ENCODE data around the gene EID2. TPM values are rescaled to one million over a fixed set of nuclear protein-coding genes. Genes with fewer than 3 reads are reported as not detected.

Gene EID2
- polyA plus RNA-seq, 6 donors from 2014 or later: 9.4 to 22.9 (median 17.3) TPM; not detected in 1

- no peak overlapping the region for H3K27ac Mint-ChIP-seq
Measured at GRCh38 chr19:39553082-39553652, 13.2 kb upstream of the EID2 start.

DNA sequence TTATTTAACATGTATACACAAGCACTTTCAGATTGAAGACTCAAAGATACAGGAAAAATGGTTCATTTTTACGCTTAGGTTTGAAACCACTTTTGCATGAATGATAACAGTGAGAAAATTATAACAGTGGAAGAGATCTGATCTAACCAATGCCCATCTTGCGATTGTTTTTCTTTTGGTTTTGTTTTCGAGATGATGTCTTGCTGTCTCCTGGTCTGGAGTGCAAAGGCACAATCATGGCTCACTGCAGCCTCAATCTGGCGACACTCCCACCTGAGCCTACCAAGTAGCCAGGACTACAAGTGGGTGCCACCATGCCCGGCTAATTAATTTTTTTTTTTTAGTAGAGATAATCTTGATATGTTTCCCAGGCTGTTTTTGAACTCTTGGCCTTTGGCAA is 10.2 kb upstream of the EID2 start:
- no peak for ATAC-seq (ENCODE audit: low read depth in 2 of 2)
- no peak overlapping the region for H3K4me3 Mint-ChIP-seq
- peaks cover 0 to 17% (median 16%) of the 10 kb centered on the region in 3 donors for H3K27me3 Mint-ChIP-seq
- no peak overlapping the region for H3K27ac Mint-ChIP-seq
- H3K9me3 Mint-ChIP-seq: no peaks in the 10 kb centered on the region
- no peak for DNase-seq
- peaks cover 11 to 20% (median 15%) of the 10 kb centered on the region in 3 donors for H3K4me1 Mint-ChIP-seq
- H3K36me3 Mint-ChIP-seq: no peaks in the 10 kb centered on the region

More at GRCh38 chr19:39553082-39553652, 13.2 kb upstream of the EID2 start:
- Mint-ChIP-seq H3K27me3 (peaks cover 0 to 11% (median 0%) of the 10 kb centered on the region in 3 donors), H3K4me1 (peaks cover 16 to 32% (median 19%) of the 10 kb centered on the region in 3 donors), H3K36me3 (no peaks in the 10 kb centered on the region), H3K4me3 (no peak overlapping the region), H3K9me3 (no peaks in the 10 kb centered on the region)
- DNase-seq: no peak
- ATAC-seq (ENCODE audit: low read depth in 2 of 2): no peak

DNA sequence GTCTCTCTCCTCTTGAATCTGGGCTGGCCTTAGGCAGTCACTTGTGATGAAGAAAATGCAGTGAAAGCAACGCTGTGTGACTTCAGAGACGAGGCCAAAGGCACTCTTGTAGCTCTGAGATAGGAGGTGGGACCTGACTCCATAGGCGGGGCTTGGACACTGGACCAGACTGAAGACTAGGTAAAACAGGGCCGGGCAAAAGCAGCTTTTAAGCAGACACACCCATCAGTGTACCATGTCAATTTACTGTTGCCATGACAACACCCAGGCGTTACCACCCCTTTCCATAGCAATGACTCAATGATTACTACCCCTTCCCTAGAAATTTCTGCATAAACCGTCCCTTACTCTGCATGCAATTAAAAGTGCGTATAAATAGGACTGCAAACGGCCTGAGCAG is 6.6 kb upstream of the EID2 start:
- peaks cover 0 to 17% (median 16%) of the 10 kb centered on the region in 3 donors for H3K27me3 Mint-ChIP-seq
- H3K4me1 Mint-ChIP-seq: peaks cover 8 to 16% (median 11%) of the 10 kb centered on the region in 3 donors
- no peak for DNase-seq
- no peak overlapping the region for H3K4me3 Mint-ChIP-seq
- no peaks in the 10 kb centered on the region for H3K9me3 Mint-ChIP-seq
- no peak for ATAC-seq (ENCODE audit: low read depth in 2 of 2)
- H3K27ac Mint-ChIP-seq: no peak overlapping the region
- no peaks in the 10 kb centered on the region for H3K36me3 Mint-ChIP-seq

DNA sequence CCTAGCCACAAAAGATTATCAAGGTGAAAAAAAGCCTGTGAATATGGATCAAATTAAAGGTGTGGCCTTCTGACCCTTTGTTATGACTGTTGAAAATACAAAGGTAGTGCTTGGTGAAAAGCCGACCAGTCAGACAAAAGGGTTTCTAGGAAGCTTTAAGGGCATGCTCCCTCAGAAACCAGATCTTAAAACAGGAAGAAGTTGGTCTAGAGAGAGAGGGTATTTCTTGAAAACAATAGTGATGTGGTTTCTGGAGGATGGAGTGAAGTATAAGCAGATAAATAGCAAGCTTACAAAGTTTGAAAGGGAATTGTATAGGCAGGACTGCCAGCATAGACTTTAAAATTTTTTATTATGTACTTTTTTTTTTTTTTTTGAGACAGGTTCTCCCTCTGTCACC is 5.0 kb upstream of the EID2 start:
- Mint-ChIP-seq H3K27ac (peak overlapping the region in 1 of 6 donors; percentile 18), H3K36me3 (no peaks in the 10 kb centered on the region), H3K4me1 (peaks cover 10 to 24% (median 21%) of the 10 kb centered on the region in 3 donors), H3K4me3 (no peak overlapping the region), H3K9me3 (no peaks in the 10 kb centered on the region), H3K27me3 (peaks cover 0 to 17% (median 16%) of the 10 kb centered on the region in 3 donors)
- ATAC-seq (ENCODE audit: low read depth in 2 of 2): no peak
- DNase-seq: no peak

DNA sequence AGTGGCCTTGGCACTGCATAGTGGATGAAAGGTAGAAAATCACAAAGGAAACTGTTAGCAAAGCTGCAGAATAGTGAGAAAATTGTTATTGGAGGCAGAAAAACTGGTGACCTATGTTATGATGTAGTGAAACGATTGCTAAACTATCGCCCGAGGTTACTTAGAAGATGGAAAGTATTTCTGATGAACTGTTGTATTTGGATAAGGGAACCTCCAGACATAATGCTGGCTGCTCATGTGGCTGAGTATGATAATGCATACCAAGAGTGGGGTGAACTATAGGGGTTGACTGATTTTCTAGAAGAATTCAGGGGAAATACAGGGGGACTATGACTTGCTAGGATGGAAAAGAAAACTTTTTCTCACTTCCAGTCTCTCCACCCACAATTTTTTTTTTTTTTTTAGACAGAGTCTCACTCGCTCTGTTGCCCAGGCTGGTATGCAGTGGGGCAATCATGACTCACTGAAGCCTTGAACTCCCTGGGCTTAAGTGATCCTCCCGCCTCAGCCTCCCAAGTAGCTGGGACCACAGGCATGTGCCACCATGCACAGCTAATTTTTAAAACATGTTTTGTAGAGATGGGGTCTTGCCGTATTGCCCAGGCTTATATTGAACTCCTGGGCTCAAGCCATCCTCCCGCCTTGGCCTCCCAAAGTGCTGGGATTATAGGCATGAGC is 4.4 kb upstream of the EID2 start:
- no peak for DNase-seq
- no peaks in the 10 kb centered on the region for H3K36me3 Mint-ChIP-seq
- peaks cover 10 to 25% (median 21%) of the 10 kb centered on the region in 3 donors for H3K4me1 Mint-ChIP-seq
- H3K27ac Mint-ChIP-seq: peak overlapping the region in 1 of 6 donors; percentile 18
- no peak for ATAC-seq (ENCODE audit: low read depth in 2 of 2)
- H3K27me3 Mint-ChIP-seq: peaks cover 0 to 16% (median 14%) of the 10 kb centered on the region in 3 donors
- no peaks in the 10 kb centered on the region for H3K9me3 Mint-ChIP-seq
- H3K4me3 Mint-ChIP-seq: no peak overlapping the region

- no peak for ATAC-seq (ENCODE audit: low read depth in 2 of 2)
- Mint-ChIP-seq H3K27me3 (peaks cover 0 to 16% (median 7%) of the 10 kb centered on the region in 3 donors), H3K4me3 (no peak overlapping the region), H3K9me3 (no peaks in the 10 kb centered on the region), H3K27ac (no peak overlapping the region), H3K36me3 (no peaks in the 10 kb centered on the region), H3K4me1 (peaks cover 17 to 33% (median 30%) of the 10 kb centered on the region in 3 donors)
- no peak for DNase-seq
Measured at GRCh38 chr19:39543477-39543857, 3.5 kb upstream of the EID2 start.

DNA sequence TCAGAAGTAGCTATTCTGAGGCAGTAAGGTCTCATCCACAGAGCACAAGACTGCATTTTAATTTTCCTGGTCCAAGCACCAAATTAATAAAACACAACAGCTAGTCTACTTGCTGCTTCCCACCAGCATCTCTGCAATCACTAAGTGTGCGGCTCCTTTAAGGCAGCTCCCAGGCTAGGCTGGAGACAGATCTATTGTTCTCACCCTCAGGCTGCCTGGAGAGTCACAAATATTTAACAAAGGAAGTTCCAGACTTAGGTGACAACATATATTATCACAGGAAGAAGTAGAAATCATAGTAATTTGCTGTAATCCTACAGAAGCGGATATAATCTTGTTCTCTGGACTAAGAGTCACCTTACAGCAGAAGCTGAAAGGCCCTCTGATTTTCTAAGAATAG is 2.2 kb upstream of the EID2 start:
- Mint-ChIP-seq H3K27ac (peak overlapping the region in 5 of 6 donors; percentile 10 to 69 (median 33)), H3K36me3 (no peaks in the 10 kb centered on the region), H3K4me3 (peak overlapping the region in 5 of 8 donors; percentile 0 to 97 (median 5)), H3K27me3 (peaks cover 0 to 13% (median 4%) of the 10 kb centered on the region in 3 donors), H3K4me1 (peaks cover 30 to 45% (median 34%) of the 10 kb centered on the region in 3 donors), H3K9me3 (no peaks in the 10 kb centered on the region)
- DNase-seq (no peak), ATAC-seq (ENCODE audit: low read depth in 2 of 2) (no peak)

GRCh38 chr19:39540333-39540673 is 342 bp upstream of the EID2 start:
- Mint-ChIP-seq H3K4me1 (peaks cover 35 to 50% (median 38%) of the 10 kb centered on the region in 3 donors), H3K27me3 (no peaks in the 10 kb centered on the region), H3K36me3 (no peaks in the 10 kb centered on the region), H3K4me3 (peak overlapping the region; percentile 92 to 98 (median 96)), H3K9me3 (no peaks in the 10 kb centered on the region), H3K27ac (peak overlapping the region; percentile 88 to 98 (median 97))
- DNase-seq (no peak), ATAC-seq (ENCODE audit: low read depth in 2 of 2) (no peak)

- H3K4me1 Mint-ChIP-seq: peaks cover 35 to 50% (median 38%) of the 10 kb centered on the region in 3 donors
- no peak for DNase-seq
- peak overlapping the region; percentile 63 to 93 (median 78) for H3K27ac Mint-ChIP-seq
- no peak for ATAC-seq (ENCODE audit: low read depth in 2 of 2)
- H3K36me3 Mint-ChIP-seq: no peaks in the 10 kb centered on the region
- H3K9me3 Mint-ChIP-seq: no peaks in the 10 kb centered on the region
- H3K4me3 Mint-ChIP-seq: peak overlapping the region; percentile 86 to 97 (median 91)
- no peaks in the 10 kb centered on the region for H3K27me3 Mint-ChIP-seq
Measured at GRCh38 chr19:39539165-39539517, 820 bp downstream of the EID2 start.

DNA sequence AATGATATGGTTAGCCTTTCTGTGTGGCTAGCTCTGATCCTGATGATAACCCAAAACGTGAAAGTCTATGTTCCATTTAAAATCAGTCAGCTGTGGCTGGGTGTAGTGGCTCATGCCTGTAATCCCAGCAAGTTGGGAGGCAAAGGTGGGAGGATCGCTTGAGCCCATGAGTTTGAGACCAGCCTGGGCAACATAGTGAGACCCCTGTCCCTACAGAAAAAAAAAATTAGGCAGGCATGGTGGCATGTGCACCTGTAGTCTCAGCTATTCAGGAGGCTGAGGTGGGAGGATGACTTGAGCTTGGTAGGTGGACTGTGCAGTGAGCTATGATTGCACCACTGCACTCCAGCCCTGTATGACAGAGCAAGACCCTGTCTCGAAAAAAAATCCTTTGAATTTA is 6.2 kb downstream of the EID2 start:
- H3K36me3 Mint-ChIP-seq: no peaks in the 10 kb centered on the region
- H3K9me3 Mint-ChIP-seq: no peaks in the 10 kb centered on the region
- peak overlapping the region in 1 of 8 donors; percentile 98 for H3K4me3 Mint-ChIP-seq
- H3K4me1 Mint-ChIP-seq: peaks cover 19 to 44% (median 32%) of the 10 kb centered on the region in 3 donors
- H3K27ac Mint-ChIP-seq: peak overlapping the region in 1 of 6 donors; percentile 11
- ATAC-seq (ENCODE audit: low read depth in 2 of 2) (no peak), DNase-seq (no peak)
- H3K27me3 Mint-ChIP-seq: no peaks in the 10 kb centered on the region

DNA sequence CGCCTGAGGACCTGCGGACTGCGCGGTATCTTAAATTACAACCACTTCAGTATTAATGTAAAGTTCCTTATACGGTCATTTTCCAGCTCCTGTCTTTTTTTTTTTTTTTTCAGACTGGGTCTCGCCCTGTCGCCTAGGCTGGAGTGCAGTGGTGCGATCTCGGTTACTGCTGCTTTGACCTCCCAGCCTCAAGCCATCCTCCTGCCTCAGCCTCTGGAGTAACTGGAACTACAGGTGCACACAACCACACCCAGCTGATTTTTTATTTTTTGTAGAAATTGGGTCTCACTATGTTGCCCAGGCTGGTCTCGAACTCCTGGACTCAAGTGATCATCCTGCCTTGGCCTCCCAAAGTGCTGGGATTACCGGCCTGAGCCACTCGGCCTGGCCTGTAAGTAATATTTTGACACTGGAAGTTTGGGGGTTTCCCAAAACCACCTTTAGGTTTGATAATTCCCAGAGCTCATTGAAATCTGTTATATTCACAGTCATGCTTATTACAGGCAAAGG is 6.9 kb downstream of the EID2 start:
- no peaks in the 10 kb centered on the region for H3K9me3 Mint-ChIP-seq
- ATAC-seq (ENCODE audit: low read depth in 2 of 2) (peak; percentile 12 to 20), DNase-seq (no peak)
- no peaks in the 10 kb centered on the region for H3K27me3 Mint-ChIP-seq
- peak overlapping the region in 3 of 6 donors; percentile 44 to 91 (median 89) for H3K27ac Mint-ChIP-seq
- H3K36me3 Mint-ChIP-seq: no peaks in the 10 kb centered on the region
- H3K4me3 Mint-ChIP-seq: peak overlapping the region; percentile 91 to 98 (median 94)
- peaks cover 12 to 37% (median 30%) of the 10 kb centered on the region in 3 donors for H3K4me1 Mint-ChIP-seq

- peak within 1 kb of the TSS; percentile 64 to 94 (median 90) for H3K27ac Mint-ChIP-seq
- ATAC-seq (ENCODE audit: low read depth in 2 of 2) (peak; percentile 88 to 92), DNase-seq (peak; percentile 93)
- peaks cover 11 to 32% (median 24%) of the 10 kb centered on the region in 3 donors for H3K4me1 Mint-ChIP-seq
- peak within 1 kb of the TSS; percentile 91 to 98 (median 94) for H3K4me3 Mint-ChIP-seq
- no peaks in the 10 kb centered on the region for H3K27me3 Mint-ChIP-seq
- no peaks in the 10 kb centered on the region for H3K9me3 Mint-ChIP-seq
- no peaks in the 10 kb centered on the region for H3K36me3 Mint-ChIP-seq
Measured at GRCh38 chr19:39532233-39533002, 7.5 kb downstream of the EID2 start, which contains the start of gene EID2B. TSS of gene EID2B (minus strand) at chr19:39532852. CDS start at chr19:39532802, 50 bp downstream.

- DNase-seq: no peak
- no peak for ATAC-seq (ENCODE audit: low read depth in 2 of 2)
- peak overlapping the region; percentile 91 to 98 (median 93) for H3K4me3 Mint-ChIP-seq
- H3K36me3 Mint-ChIP-seq: no peaks in the 10 kb centered on the region
- H3K9me3 Mint-ChIP-seq: no peaks in the 10 kb centered on the region
- H3K4me1 Mint-ChIP-seq: peaks cover 9 to 27% (median 20%) of the 10 kb centered on the region in 3 donors
- H3K27ac Mint-ChIP-seq: peak overlapping the region in 5 of 6 donors; percentile 37 to 89 (median 66)
- H3K27me3 Mint-ChIP-seq: no peaks in the 10 kb centered on the region
Measured at GRCh38 chr19:39531834-39532232, 8.1 kb downstream of the EID2 start.

All from naive B cell (primary cell).